AG08396 (cell line): ENCODE measurements around the gene FOXL3.
"Not testable (repeated sequence)": the region's sequence is repeated elsewhere in the genome, so short reads cannot be mapped to it uniquely, and the experiment has no call there.

Experiments
- DNase-seq: peaks from one replicate; pipeline ENCODE4 v3.0.0; 2012; ENCODE audit warnings: low spot score, mixed read lengths

The FOXL3 gene

GRCh38 chr7:289209-289755 lies 688 bp upstream of the FOXL3 start:
- no peak for DNase-seq

GRCh38 chr7:290554-291372 lies 793 bp downstream of the FOXL3 start:
- DNase-seq = no peak

GRCh38 chr7:291373-292092 lies 1.6 kb downstream of the FOXL3 start:
- no peak for DNase-seq

GRCh38 chr7:292226-292625 lies 2.3 kb downstream of the FOXL3 start:
- DNase-seq = no peak

- no peak for DNase-seq
Observed at GRCh38 chr7:292826-293225, 2.9 kb downstream of the FOXL3 start.

- DNase-seq = no peak
Observed at GRCh38 chr7:293681-294439, 3.9 kb downstream of the FOXL3 start.

- no peak for DNase-seq
Observed at GRCh38 chr7:294440-295154, 4.6 kb downstream of the FOXL3 start.

GRCh38 chr7:295155-296154 lies 5.5 kb downstream of the FOXL3 start:
- DNase-seq = no peak

GRCh38 chr7:296373-296945 lies 6.5 kb downstream of the FOXL3 start:
- DNase-seq = no peak

- DNase-seq = not testable (repeated sequence)
Observed at GRCh38 chr7:297141-297540, 7.2 kb downstream of the FOXL3 start.

- no peak for DNase-seq
Observed at GRCh38 chr7:297611-298374, 7.8 kb downstream of the FOXL3 start.

- DNase-seq = no peak
Observed at GRCh38 chr7:298375-298702, 8.4 kb downstream of the FOXL3 start.

- DNase-seq = no peak
Observed at GRCh38 chr7:298743-299142, 8.8 kb downstream of the FOXL3 start.

GRCh38 chr7:299169-299568 lies 9.2 kb downstream of the FOXL3 start:
- no peak for DNase-seq

GRCh38 chr7:299628-300027 lies 9.7 kb downstream of the FOXL3 start:
- no peak for DNase-seq

GRCh38 chr7:300048-300447 lies 10.1 kb downstream of the FOXL3 start:
- no peak for DNase-seq

GRCh38 chr7:300546-301290 lies 10.7 kb downstream of the FOXL3 start:
- DNase-seq = no peak

GRCh38 chr7:301291-302053 lies 11.5 kb downstream of the FOXL3 start:
- DNase-seq = no peak
